Neural cell (in vitro differentiated cells): Measurements from ENCODE around the gene FAM72A.
"Not testable (repeated sequence)": the region's sequence is repeated elsewhere in the genome, so short reads cannot be mapped to it uniquely, and the experiment has no call there.

Source experiments
- CTCF ChIP-seq: fragments of 450-650 bp; IDR thresholded peaks from 2 replicates; pipeline ENCODE4 v1.5.1; 2014; ENCODE audit warnings: antibody characterized with exemption, mild to moderate bottlenecking, moderate library complexity; ENCODE audit not compliant: poor library complexity, severe bottlenecking
- REST ChIP-seq: IDR thresholded peaks from 2 replicates; pipeline ENCODE4 v1.6.1; 2012; ENCODE audit warnings: borderline replicate concordance

GRCh38 chr1:206243335-206243734 lies 40.7 kb upstream of the FAM72A start:
- not testable (repeated sequence) for TF ChIP-seq REST, CTCF
